Stomach smooth muscle (tissue), 2 donors: ENCODE results near the gene BPIFB2.

Experiments
- H3K27ac ChIP-seq: one replicate; pipeline ENCODE4 v1.7.0; 2013; ENCODE audit warnings: mild to moderate bottlenecking, low read length, inconsistent platforms
- H3K27me3 ChIP-seq, 2 donors: one replicate each; pipeline ENCODE4 v1.7.0; 2013; ENCODE audit warnings: low read length in 2 of 2; ENCODE audit not compliant: insufficient read depth in 2 of 2, control insufficient read depth in 1 of 2
- H3K36me3 ChIP-seq, 2 donors: one replicate each; pipeline ENCODE4 v1.7.0; 2013; ENCODE audit warnings: low read length in 2 of 2; ENCODE audit not compliant: control insufficient read depth in 2 of 2, insufficient read depth in 2 of 2
- H3K4me1 ChIP-seq: one replicate; pipeline ENCODE4 v1.7.0; 2013; ENCODE audit warnings: low read length; ENCODE audit not compliant: control insufficient read depth, insufficient read depth
- H3K4me3 ChIP-seq, 2 donors: one replicate each; pipeline ENCODE4 v1.7.0; 2013; ENCODE audit warnings: low read length in 2 of 2
- H3K9ac ChIP-seq, 2 donors: one replicate each; pipeline ENCODE4 v1.7.0; 2013; ENCODE audit warnings: low read length in 2 of 2, mild to moderate bottlenecking in 1 of 2
- H3K9me3 ChIP-seq, 2 donors: one replicate each; pipeline ENCODE4 v1.7.0; 2013; ENCODE audit warnings: low read length in 2 of 2; ENCODE audit not compliant: control insufficient read depth in 2 of 2
- donor health status: healthy.
- donor health status: Pancreatic carcinoma.

The BPIFB2 gene

DNA sequence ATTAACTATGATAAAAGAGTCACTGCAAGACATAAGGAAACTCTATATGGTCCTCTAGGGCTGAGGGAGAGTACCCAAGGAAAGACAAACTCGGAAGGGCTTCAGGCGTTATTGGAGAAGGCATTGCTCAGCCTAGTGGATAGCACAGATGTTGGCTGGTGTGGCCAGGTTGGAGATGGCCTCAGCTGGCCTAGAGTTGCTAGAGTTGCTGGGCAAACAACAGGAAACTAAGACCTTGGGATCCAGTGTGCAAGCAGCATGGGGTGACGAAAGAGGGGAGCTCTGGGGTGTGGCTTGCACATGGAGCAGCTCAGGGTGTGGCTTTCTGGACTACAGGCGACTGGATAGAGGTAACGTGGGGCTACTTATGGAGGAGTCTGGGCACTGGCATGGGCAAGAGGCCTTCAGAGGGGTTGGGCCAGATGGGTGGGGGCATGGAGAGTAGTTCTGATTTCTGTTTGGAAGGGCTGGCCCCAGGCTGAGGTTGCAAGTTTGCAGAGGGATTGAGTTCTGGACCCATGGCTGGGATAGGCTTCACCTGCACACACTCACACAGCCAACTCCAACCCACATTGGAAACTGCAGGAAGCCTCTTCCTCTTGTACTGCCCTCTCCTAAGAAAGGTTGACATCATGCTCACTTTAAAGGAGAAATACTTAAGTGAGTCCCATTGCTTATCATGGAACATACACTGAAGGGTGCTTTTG is 18.7 kb downstream of the BPIFB2 start:
- no peaks in the 10 kb centered on the region for H3K36me3 ChIP-seq
- H3K27me3 ChIP-seq = no peaks in the 10 kb centered on the region
- H3K9ac ChIP-seq = no peak overlapping the region
- H3K27ac ChIP-seq = no peak overlapping the region
- no peaks in the 10 kb centered on the region for H3K4me1 ChIP-seq
- H3K4me3 ChIP-seq = no peak overlapping the region
- H3K9me3 ChIP-seq = no peaks in the 10 kb centered on the region

GRCh38 chr20:33026779-33027759 is 19.6 kb downstream of the BPIFB2 start:
- Histone ChIP-seq H3K27me3 (peaks cover 0 to 2% of the 10 kb centered on the region in 2 donors), H3K4me3 (no peak overlapping the region), H3K4me1 (no peaks in the 10 kb centered on the region), H3K27ac (no peak overlapping the region), H3K36me3 (no peaks in the 10 kb centered on the region), H3K9ac (no peak overlapping the region), H3K9me3 (no peaks in the 10 kb centered on the region)

DNA sequence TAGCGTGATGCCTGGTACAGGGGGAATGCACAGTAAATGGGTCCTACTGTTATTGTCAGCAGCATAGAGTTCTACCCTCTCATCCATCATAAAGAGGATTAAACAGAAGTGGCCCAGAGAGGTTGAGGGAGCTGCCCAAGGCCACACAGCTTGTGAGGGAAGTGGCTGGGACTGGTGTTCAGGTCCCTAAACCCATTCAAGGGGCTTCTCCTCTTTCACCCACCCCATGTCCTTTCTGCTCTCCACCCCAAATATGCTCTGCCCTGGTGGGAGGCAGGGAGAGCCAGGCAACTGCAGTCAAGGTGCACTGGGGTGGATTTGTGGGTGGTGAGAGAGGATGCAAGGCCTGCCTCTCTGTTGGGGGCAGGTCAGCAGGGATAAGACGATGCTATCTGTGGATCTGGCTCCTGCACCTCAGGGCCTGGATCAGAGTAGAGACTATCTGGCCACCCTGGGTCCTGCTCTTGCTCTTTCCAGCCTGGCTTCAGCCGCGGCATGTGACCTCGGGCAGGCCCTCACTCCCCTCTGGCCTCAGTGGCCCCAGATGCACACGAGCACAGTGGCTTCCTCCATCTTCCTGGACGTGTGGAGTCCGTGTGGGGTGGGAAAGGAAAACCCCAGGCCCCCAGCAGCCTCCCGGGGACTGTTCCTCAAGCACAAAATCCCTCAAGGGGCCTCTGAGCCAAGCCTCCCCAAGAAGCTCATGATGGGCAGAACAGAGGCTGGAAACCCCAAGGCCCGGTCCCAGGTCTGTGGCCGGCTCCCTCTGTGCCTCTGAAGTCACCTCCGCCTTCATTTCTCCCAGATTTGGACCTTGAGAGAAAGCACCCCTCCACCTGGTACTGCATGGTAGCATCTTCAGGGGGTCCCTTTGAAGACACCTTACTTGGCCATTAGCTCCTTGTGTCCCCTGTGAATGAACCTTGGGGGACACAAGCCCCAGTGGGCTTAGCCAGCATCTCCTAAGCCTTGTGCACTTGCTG is 20.6 kb downstream of the BPIFB2 start:
- Histone ChIP-seq H3K9me3 (no peaks in the 10 kb centered on the region), H3K27ac (no peak overlapping the region), H3K4me1 (no peaks in the 10 kb centered on the region), H3K9ac (no peak overlapping the region), H3K4me3 (no peak overlapping the region), H3K36me3 (no peaks in the 10 kb centered on the region), H3K27me3 (peaks cover 0 to 2% of the 10 kb centered on the region in 2 donors)

DNA sequence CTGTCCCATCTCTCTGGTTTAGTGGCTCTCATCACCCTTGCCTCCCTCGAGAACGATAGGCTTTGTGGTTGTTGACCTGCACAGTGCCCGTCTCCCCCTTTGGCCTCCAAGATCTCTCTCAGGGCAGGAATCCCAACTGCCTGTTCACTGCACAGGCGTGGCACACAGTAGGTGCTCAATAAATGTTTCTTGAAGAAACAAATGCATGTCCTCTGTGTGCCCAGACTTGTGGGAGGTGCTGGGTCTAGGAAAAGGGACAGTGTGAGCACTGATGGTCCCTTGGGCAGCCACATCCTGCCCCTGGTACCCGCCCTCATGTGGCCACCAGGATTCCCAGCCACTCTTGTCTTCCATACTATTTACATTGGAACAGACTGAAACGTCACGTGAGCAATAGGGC is 21.4 kb downstream of the BPIFB2 start:
- Histone ChIP-seq H3K27me3 (peaks cover 0 to 2% of the 10 kb centered on the region in 2 donors), H3K9ac (no peak overlapping the region), H3K9me3 (peaks cover 2 to 5% of the 10 kb centered on the region in 2 donors), H3K27ac (no peak overlapping the region), H3K4me3 (no peak overlapping the region), H3K4me1 (no peaks in the 10 kb centered on the region), H3K36me3 (no peaks in the 10 kb centered on the region)

GRCh38 chr20:33030076-33030475 is 22.6 kb downstream of the BPIFB2 start:
- Histone ChIP-seq H3K9ac (no peak overlapping the region), H3K36me3 (no peaks in the 10 kb centered on the region)

GRCh38 chr20:33030569-33030968 is 23.1 kb downstream of the BPIFB2 start:
- no peaks in the 10 kb centered on the region for H3K4me1 ChIP-seq
- no peak overlapping the region for H3K27ac ChIP-seq
- H3K4me3 ChIP-seq = no peak overlapping the region
- H3K36me3 ChIP-seq = no peaks in the 10 kb centered on the region
- H3K27me3 ChIP-seq = peaks cover 0 to 2% of the 10 kb centered on the region in 2 donors
- no peak overlapping the region for H3K9ac ChIP-seq
- peaks cover 2 to 5% of the 10 kb centered on the region in 2 donors for H3K9me3 ChIP-seq

More at GRCh38 chr20:33030076-33030475, 22.6 kb downstream of the BPIFB2 start:
- no peaks in the 10 kb centered on the region for H3K4me1 ChIP-seq
- no peak overlapping the region for H3K4me3 ChIP-seq
- peaks cover 0 to 2% of the 10 kb centered on the region in 2 donors for H3K27me3 ChIP-seq
- peaks cover 2 to 5% of the 10 kb centered on the region in 2 donors for H3K9me3 ChIP-seq
- no peak overlapping the region for H3K27ac ChIP-seq

DNA sequence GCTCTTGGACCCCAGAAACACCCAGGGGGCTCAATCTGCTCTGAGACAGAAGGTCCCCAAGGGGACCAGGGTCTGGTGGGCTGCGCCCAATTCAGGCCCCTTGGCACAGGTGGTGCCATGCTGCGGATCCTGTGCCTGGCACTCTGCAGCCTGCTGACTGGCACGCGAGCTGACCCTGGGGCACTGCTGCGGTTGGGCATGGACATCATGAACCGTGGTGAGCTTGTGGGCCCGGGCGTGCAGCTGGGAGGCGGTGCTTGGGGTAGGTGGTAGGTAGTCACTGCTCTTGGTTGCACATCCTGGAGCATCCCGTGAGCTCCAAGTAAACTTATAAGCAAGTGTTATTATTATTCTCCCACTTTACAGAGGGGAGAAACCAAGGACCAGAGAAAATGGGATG is 24.0 kb downstream of the BPIFB2 start, which contains the start of gene BPIFB6:
Gene BPIFB6 (plus strand): TSS at position 118 of the 400 bp plus-strand sequence. CDS start 0 bp downstream, at position 118.
- Histone ChIP-seq H3K36me3 (no peaks in the 10 kb centered on the region), H3K4me3 (no peak within 1 kb of the TSS), H3K27me3 (peaks cover 0 to 2% of the 10 kb centered on the region in 2 donors), H3K27ac (no peak within 1 kb of the TSS), H3K4me1 (no peaks in the 10 kb centered on the region), H3K9ac (no peak within 1 kb of the TSS), H3K9me3 (peaks cover 2 to 5% of the 10 kb centered on the region in 2 donors)

GRCh38 chr20:33032555-33032954 is 25.1 kb downstream of the BPIFB2 start:
- Histone ChIP-seq H3K27me3 (peaks cover 0 to 2% of the 10 kb centered on the region in 2 donors), H3K4me3 (no peak overlapping the region), H3K36me3 (no peaks in the 10 kb centered on the region), H3K9ac (no peak overlapping the region), H3K4me1 (no peaks in the 10 kb centered on the region), H3K27ac (no peak overlapping the region), H3K9me3 (peaks cover 2 to 5% of the 10 kb centered on the region in 2 donors)

- Histone ChIP-seq H3K4me1 (no peaks in the 10 kb centered on the region), H3K9me3 (peaks cover 2 to 5% of the 10 kb centered on the region in 2 donors), H3K4me3 (no peak overlapping the region), H3K9ac (no peak overlapping the region), H3K36me3 (no peaks in the 10 kb centered on the region), H3K27me3 (peaks cover 0 to 2% of the 10 kb centered on the region in 2 donors), H3K27ac (no peak overlapping the region)
Measured at GRCh38 chr20:33033381-33033780, 25.9 kb downstream of the BPIFB2 start.

- Histone ChIP-seq H3K4me3 (no peak overlapping the region), H3K36me3 (no peaks in the 10 kb centered on the region), H3K9ac (no peak overlapping the region), H3K27me3 (peaks cover 0 to 2% of the 10 kb centered on the region in 2 donors), H3K9me3 (peaks cover 2 to 5% of the 10 kb centered on the region in 2 donors), H3K4me1 (no peaks in the 10 kb centered on the region), H3K27ac (no peak overlapping the region)
Measured at GRCh38 chr20:33034115-33034514, 26.6 kb downstream of the BPIFB2 start.
